ENCODE data around the gene CACNA1B.

GRCh38 chr9:137837345-137838278 lies 40.0 kb upstream of the CACNA1B start:
- TF ChIP-seq, protein P1, sequence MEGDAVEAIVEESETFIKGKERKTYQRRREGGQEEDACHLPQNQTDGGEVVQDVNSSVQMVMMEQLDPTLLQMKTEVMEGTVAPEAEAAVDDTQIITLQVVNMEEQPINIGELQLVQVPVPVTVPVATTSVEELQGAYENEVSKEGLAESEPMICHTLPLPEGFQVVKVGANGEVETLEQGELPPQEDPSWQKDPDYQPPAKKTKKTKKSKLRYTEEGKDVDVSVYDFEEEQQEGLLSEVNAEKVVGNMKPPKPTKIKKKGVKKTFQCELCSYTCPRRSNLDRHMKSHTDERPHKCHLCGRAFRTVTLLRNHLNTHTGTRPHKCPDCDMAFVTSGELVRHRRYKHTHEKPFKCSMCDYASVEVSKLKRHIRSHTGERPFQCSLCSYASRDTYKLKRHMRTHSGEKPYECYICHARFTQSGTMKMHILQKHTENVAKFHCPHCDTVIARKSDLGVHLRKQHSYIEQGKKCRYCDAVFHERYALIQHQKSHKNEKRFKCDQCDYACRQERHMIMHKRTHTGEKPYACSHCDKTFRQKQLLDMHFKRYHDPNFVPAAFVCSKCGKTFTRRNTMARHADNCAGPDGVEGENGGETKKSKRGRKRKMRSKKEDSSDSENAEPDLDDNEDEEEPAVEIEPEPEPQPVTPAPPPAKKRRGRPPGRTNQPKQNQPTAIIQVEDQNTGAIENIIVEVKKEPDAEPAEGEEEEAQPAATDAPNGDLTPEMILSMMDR (IDR thresholded peaks at IDR 0.05) = no peak
- no peak for TF ChIP-seq EP300 (IDR thresholded peaks at IDR 0.05)
